Measurements from ENCODE around the gene HOXD12.

The HOXD12 gene

GRCh38 chr2:176128172-176128981, 28.8 kb downstream of the HOXD12 start:
- DNase-seq (ENCODE audit: low read depth) = no peak
- peak overlapping the region; percentile 48 for H3K4me3 ChIP-seq (ENCODE audit: low read depth, low read length)

DNA sequence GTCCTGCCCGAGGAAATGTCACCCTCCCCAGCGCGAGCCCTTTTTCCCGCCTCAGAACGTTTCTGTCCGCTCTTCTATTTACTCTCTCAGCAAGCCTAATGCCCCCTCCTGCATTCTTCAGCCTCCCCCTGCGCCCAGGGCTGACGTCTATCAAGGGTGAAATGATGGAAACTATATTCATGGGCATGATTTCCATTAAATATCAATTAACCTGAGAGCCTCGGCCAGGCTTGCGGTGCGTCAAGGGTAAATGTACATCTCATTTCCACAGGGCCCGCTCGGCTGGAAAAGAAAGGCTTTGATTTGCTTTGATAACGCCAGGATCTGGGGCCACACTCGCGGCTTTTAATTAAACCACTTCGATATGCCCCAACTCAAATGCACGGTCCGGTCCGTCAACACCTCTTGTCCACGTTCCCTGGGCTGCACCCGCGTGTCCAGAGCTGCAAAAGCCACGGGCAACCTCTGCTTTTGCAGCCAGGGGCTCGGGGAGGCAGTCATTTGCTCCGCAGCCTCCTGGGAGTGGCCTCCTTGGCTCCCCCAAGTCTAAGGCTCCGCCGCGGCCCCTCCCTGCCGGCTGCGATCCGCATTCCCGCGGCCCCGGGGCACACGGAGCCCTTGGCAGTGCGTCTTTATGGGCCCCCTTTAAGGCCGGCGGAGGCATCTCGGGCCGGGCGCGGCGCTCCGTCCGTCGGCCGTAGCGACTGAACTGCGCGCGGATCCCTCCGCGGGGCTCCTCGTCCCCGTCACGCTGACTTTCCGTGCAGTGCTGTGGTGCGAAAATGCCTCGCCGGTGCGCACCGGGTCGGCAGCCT, 29.6 kb downstream of the HOXD12 start, which contains the start of gene HOXD8:
TSS of gene HOXD8 (plus strand) at position 724 of the 815 bp plus-strand sequence. CDS start 662 bp downstream, outside the sequence.
- peak within 1 kb of the TSS; percentile 48 for H3K4me3 ChIP-seq (ENCODE audit: low read depth, low read length)
- peak; percentile 73 for DNase-seq (ENCODE audit: low read depth)

DNA sequence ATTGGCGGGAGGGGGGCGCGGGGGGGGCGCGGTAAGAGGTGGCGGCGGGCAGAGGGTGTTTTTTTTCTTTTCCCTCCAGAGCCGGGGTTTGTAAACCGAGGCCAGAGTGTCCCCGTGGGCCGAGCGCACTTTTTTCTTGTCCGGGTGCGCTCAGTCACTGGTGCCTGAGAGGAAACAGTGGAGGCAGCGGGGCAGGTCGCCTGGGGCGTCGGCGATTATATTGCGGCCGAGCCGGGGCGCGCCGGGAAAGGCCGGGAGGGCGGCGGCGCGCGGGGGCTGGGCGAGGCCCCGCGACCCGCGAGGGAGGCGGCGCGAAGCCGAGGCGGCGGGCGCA, 30.2 kb downstream of the HOXD12 start:
- H3K4me3 ChIP-seq (ENCODE audit: low read depth, low read length) = peak overlapping the region; percentile 48
- no peak for DNase-seq (ENCODE audit: low read depth)

- H3K4me3 ChIP-seq (ENCODE audit: low read depth, low read length) = peak overlapping the region; percentile 48
- DNase-seq (ENCODE audit: low read depth) = no peak
These were observed 30.8 kb downstream of the HOXD12 start for GRCh38 chr2:176130147-176130956.

DNA sequence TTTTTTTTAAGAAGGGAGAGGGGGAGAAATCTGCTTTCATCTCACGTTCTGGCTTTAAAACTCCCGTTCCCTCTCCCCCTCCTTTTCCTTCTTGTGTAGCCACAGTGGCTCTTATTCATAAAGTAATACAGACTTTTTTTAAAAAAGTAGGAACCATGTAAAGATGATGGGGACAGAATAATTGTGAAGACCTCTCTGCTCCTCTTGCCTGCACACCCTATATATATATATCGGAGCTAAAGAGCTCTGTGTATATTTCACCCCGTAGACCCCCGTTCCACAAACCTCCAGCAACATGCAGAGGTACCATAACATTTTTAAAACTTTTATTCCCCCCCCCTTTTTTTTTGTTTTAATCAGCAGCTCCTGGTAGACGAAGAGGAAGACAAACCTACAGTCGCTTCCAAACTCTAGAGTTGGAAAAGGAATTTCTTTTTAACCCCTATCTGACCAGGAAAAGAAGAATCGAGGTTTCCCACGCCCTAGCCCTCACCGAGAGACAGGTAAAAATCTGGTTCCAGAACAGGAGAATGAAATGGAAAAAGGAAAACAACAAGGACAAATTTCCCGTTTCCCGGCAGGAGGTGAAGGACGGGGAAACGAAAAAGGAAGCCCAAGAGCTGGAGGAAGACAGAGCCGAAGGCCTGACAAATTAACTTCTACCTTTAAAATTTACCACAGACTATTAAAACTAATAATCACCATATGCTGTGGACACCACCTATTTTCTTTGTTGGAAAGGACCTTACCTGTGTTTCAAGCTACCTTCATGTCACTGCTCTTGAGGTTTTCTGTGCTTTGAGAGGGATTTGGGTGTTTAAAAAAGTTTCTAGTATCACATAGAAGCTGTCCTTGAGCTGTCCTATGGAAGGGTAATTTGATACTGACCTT, 31.6 kb downstream of the HOXD12 start:
- DNase-seq (ENCODE audit: low read depth) = no peak
- peak overlapping the region; percentile 48 for H3K4me3 ChIP-seq (ENCODE audit: low read depth, low read length)

- H3K4me3 ChIP-seq (ENCODE audit: low read depth, low read length) = peak overlapping the region; percentile 48
These were observed 32.2 kb downstream of the HOXD12 start for GRCh38 chr2:176131848-176132158.

GRCh38 chr2:176132205-176133171, 32.9 kb downstream of the HOXD12 start:
- DNase-seq (ENCODE audit: low read depth) = no peak
- peak overlapping the region; percentile 14 for H3K4me3 ChIP-seq (ENCODE audit: low read depth, low read length)

More at GRCh38 chr2:176131848-176132158, 32.2 kb downstream of the HOXD12 start:
- no peak for DNase-seq (ENCODE audit: low read depth)

DNA sequence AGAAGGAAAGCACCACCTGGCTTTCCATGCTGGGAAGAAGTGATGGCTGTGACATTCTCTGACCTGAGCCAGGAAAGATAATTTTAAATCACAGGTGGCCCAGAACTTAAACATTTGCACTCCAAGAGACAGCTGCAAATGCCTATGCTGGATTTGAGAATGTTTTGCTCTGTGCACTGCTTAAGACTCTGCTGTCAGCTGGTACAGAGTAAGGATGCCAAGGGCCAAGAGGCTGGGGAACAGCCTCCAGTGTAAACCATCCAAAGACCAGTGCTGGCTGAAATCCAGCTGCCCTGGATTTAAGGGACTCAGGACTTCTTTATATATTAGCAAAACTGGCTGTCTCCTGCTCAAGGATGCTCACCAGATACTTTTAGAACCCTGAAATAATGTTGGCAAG, 33.8 kb downstream of the HOXD12 start:
- DNase-seq (ENCODE audit: low read depth) = no peak
- H3K4me3 ChIP-seq (ENCODE audit: low read depth, low read length) = no peak overlapping the region

DNA sequence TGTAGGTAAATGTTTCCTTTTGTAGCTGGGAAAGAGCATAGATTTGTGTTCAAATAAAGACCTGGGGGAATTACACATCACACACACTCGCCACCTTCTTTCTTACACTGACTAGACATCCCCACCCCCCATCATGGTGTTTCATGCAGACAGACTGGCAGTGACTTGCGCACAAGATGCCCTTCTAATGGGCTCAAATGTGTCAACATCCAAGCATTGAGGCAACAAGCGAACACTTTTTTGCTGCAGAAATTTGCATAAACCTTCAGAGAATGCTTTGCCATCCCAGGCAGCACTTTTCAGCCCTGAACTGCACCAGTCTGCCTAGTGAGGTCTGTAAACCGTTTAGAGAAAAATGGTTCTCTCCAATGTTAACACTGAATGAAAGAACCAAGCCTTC, 34.4 kb downstream of the HOXD12 start:
- DNase-seq (ENCODE audit: low read depth) = no peak
- H3K4me3 ChIP-seq (ENCODE audit: low read depth, low read length) = no peak overlapping the region

DNA sequence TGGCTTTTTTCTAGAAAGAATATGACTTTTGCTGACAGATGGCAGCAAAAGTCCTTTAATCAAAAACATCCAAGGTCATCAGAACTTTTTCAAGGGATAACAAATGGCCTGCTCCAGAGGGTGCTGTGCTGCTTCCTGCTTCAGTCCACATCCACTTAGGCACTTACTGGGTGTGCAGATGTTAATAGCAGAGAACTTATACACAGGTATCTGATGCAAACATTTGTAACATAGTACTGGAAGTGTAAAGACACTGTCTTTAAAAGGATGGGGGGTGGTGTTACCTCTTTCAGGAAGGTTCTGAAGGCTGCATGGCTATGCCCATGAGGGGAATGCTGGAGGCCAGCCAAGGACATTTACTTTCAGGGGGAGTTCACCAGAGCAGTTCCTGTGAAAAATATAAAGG, 35.4 kb downstream of the HOXD12 start:
- no peak overlapping the region for H3K4me3 ChIP-seq (ENCODE audit: low read depth, low read length)
- no peak for DNase-seq (ENCODE audit: low read depth)

DNA sequence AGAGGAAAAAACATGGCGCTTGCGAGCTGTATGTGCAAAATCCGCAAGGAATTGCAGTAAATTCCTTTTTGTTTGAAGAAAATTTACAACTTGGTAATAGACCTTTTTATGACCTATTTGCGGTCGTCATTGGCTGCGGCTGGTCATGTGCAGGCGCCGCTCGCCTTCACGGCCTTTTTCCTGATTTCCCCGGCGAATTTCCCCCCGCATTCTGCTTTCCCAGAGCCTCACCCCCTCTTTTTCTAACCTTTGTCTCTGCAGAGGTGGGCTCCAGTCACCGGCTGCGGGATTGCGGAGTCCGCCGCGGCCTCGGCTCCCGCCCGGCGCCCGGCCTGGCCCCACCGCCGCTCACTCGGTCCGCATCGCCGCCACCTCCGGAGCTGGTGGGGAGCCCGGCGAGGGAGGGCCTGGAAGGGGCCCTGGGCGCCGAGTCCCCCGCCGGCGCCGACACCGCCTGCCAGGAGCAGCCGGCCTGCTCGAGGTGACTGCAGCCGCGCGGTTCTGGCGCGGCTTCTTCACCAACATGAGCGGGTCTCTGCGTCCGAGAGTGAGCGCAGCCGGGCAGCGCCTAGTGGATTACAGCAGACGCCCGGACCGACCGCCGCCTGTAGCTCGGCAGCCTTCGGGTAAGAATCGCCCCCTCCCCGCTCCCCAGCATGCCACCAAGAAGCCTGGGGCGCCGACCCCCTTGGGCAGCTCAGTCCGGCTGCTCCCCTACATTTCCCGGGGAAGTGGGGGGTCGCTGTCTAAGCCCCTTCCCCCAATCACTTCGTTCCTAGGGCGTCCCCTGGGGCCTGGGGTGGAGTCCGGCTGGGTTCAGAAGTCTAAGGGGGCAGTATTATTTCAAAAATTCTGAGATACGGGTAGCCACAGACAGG, 37.0 kb downstream of the HOXD12 start:
- peak overlapping the region; percentile 68 for H3K4me3 ChIP-seq (ENCODE audit: low read depth, low read length)

DNA sequence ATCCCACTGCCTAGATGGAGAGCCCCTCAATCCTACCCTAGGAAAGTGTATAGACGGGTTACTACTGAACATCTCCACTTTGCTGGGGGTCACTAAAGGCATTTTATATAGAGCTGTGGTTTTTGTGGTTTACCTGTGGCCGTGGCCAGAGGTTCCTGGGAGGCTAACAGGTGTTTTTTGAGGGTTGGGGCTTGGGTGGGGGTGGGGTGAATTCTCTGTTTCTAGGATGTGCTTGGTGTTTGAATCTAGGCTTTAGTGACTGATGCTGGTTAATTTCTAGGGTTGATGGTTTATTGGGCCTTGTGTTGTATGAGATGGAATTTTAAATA, 37.6 kb downstream of the HOXD12 start:
- DNase-seq (ENCODE audit: low read depth) = no peak
- peak overlapping the region; percentile 68 for H3K4me3 ChIP-seq (ENCODE audit: low read depth, low read length)

More for the DNA sequence above, 37.0 kb downstream of the HOXD12 start:
- no peak for DNase-seq (ENCODE audit: low read depth)

- no peak for DNase-seq (ENCODE audit: low read depth)
- H3K4me3 ChIP-seq (ENCODE audit: low read depth, low read length) = peak overlapping the region; percentile 68
These were observed 38.3 kb downstream of the HOXD12 start for GRCh38 chr2:176137906-176138305.

- no peak for DNase-seq (ENCODE audit: low read depth)
- peak overlapping the region; percentile 68 for H3K4me3 ChIP-seq (ENCODE audit: low read depth, low read length)
These were observed 38.9 kb downstream of the HOXD12 start for GRCh38 chr2:176138526-176138922.

DNA sequence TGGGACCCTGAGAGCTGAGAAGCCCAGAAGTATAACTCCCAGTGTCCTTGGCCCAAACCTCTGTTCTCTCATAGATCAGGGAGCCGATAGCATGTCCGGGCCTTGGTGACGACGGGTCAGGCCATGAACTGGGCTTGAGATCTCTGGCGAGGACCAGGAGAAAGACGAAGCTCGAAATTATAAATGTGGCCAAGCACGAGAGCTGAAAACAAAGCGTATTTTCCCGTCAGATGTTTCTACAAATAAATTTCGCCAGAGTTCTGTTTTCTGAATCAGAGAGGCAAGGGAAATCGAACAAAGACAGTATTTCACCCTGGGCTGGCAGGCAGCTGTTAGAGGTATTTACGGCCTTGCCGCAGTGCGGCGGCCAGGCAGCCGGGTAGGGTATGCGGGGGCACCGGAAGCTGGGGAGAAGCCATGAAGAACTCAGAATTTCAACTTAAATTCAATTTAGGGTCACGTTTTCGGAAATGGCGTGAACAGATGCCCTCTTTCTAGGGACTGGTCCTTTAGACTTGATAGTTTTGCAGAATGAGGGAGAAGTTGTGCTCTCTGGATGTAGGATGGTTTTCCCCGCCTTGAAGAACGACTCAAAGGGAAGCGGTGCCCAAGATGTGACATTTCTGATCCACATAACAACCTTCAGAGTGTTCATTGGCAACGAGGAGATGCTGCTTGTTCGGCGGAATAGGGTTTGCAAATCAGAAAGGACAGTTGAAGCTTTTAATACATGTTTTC, 39.5 kb downstream of the HOXD12 start:
- H3K4me3 ChIP-seq (ENCODE audit: low read depth, low read length) = peak overlapping the region; percentile 68
- no peak for DNase-seq (ENCODE audit: low read depth)
